IPS-18a (cell line): ENCODE data around the gene FUBP3.
A peak's percentile ranks its signal among the peaks of the same experiment; 100 is the strongest.

Source experiments
- H3K27ac ChIP-seq: one replicate; pipeline ENCODE4 v1.5.1; 2013; ENCODE audit warnings: low read length
- H3K27me3 ChIP-seq: one replicate; pipeline ENCODE4 v1.6.1; 2013; ENCODE audit warnings: mild to moderate bottlenecking, low read length; ENCODE audit not compliant: control insufficient read depth, insufficient read depth
- H3K36me3 ChIP-seq: one replicate; pipeline ENCODE4 v1.6.1; 2013; ENCODE audit warnings: low read depth, low read length; ENCODE audit not compliant: control insufficient read depth
- H3K4me1 ChIP-seq: one replicate; pipeline ENCODE4 v1.6.1; 2013; ENCODE audit warnings: low read depth, low read length; ENCODE audit not compliant: control insufficient read depth
- H3K4me3 ChIP-seq: one replicate; pipeline ENCODE4 v1.5.1; 2013; ENCODE audit warnings: low read length
- H3K9ac ChIP-seq: one replicate; pipeline ENCODE4 v1.6.1; 2013; ENCODE audit warnings: mild to moderate bottlenecking, low read length, moderate library complexity
- H3K9me3 ChIP-seq: one replicate; pipeline ENCODE4 v1.6.1; 2013; ENCODE audit warnings: low read depth, low read length; ENCODE audit not compliant: control insufficient read depth

Gene FUBP3

GRCh38 chr9:130610862-130611707 lies 31.7 kb downstream of the FUBP3 start:
- H3K9me3 ChIP-seq: no peaks in the 10 kb centered on the region
- H3K4me3 ChIP-seq: no peak overlapping the region
- no peak overlapping the region for H3K27ac ChIP-seq
- H3K27me3 ChIP-seq: no peaks in the 10 kb centered on the region
- H3K4me1 ChIP-seq: no peaks in the 10 kb centered on the region
- no peak overlapping the region for H3K9ac ChIP-seq
- H3K36me3 ChIP-seq: peaks cover 62% of the 10 kb centered on the region

- Histone ChIP-seq H3K4me3 (no peak overlapping the region), H3K27ac (no peak overlapping the region), H3K9ac (no peak overlapping the region), H3K36me3 (peaks cover 91% of the 10 kb centered on the region), H3K9me3 (no peaks in the 10 kb centered on the region), H3K27me3 (no peaks in the 10 kb centered on the region), H3K4me1 (no peaks in the 10 kb centered on the region)
Measured at GRCh38 chr9:130616451-130616850, 37.1 kb downstream of the FUBP3 start.

- no peaks in the 10 kb centered on the region for H3K27me3 ChIP-seq
- no peak overlapping the region for H3K27ac ChIP-seq
- H3K9ac ChIP-seq: no peak overlapping the region
- H3K4me1 ChIP-seq: no peaks in the 10 kb centered on the region
- peaks cover 74% of the 10 kb centered on the region for H3K36me3 ChIP-seq
- H3K9me3 ChIP-seq: no peaks in the 10 kb centered on the region
- H3K4me3 ChIP-seq: no peak overlapping the region
Measured at GRCh38 chr9:130623466-130623865, 44.1 kb downstream of the FUBP3 start.

GRCh38 chr9:130624154-130624553 lies 44.8 kb downstream of the FUBP3 start:
- Histone ChIP-seq H3K27me3 (no peaks in the 10 kb centered on the region), H3K4me3 (no peak overlapping the region), H3K9me3 (no peaks in the 10 kb centered on the region), H3K27ac (no peak overlapping the region), H3K4me1 (peaks cover under 1% of the 10 kb centered on the region), H3K36me3 (peaks cover 72% of the 10 kb centered on the region), H3K9ac (no peak overlapping the region)

- H3K4me1 ChIP-seq: peaks cover 14% of the 10 kb centered on the region
- H3K27ac ChIP-seq: no peak overlapping the region
- no peaks in the 10 kb centered on the region for H3K9me3 ChIP-seq
- H3K36me3 ChIP-seq: peaks cover 64% of the 10 kb centered on the region
- H3K4me3 ChIP-seq: no peak overlapping the region
- no peak overlapping the region for H3K9ac ChIP-seq
- H3K27me3 ChIP-seq: no peaks in the 10 kb centered on the region
Measured at GRCh38 chr9:130626249-130626996, 47.0 kb downstream of the FUBP3 start.

- no peak overlapping the region for H3K9ac ChIP-seq
- H3K4me3 ChIP-seq: no peak overlapping the region
- peaks cover 68% of the 10 kb centered on the region for H3K36me3 ChIP-seq
Measured at GRCh38 chr9:130627051-130627450, 47.7 kb downstream of the FUBP3 start.

GRCh38 chr9:130627896-130628792 lies 48.8 kb downstream of the FUBP3 start:
- Histone ChIP-seq H3K36me3 (peaks cover 68% of the 10 kb centered on the region), H3K27me3 (no peaks in the 10 kb centered on the region), H3K27ac (no peak overlapping the region), H3K9me3 (no peaks in the 10 kb centered on the region), H3K9ac (no peak overlapping the region), H3K4me3 (no peak overlapping the region), H3K4me1 (peaks cover 14% of the 10 kb centered on the region)

More at GRCh38 chr9:130627051-130627450, 47.7 kb downstream of the FUBP3 start:
- H3K9me3 ChIP-seq: no peaks in the 10 kb centered on the region
- peaks cover 14% of the 10 kb centered on the region for H3K4me1 ChIP-seq
- no peak overlapping the region for H3K27ac ChIP-seq
- no peaks in the 10 kb centered on the region for H3K27me3 ChIP-seq

GRCh38 chr9:130629443-130630070 lies 50.2 kb downstream of the FUBP3 start:
- peaks cover 14% of the 10 kb centered on the region for H3K4me1 ChIP-seq
- H3K9me3 ChIP-seq: no peaks in the 10 kb centered on the region
- H3K27me3 ChIP-seq: no peaks in the 10 kb centered on the region
- peaks cover 63% of the 10 kb centered on the region for H3K36me3 ChIP-seq
- peak overlapping the region; percentile 31 for H3K4me3 ChIP-seq
- no peak overlapping the region for H3K27ac ChIP-seq
- H3K9ac ChIP-seq: no peak overlapping the region

GRCh38 chr9:130630071-130630450 lies 50.7 kb downstream of the FUBP3 start:
- Histone ChIP-seq H3K9me3 (no peaks in the 10 kb centered on the region), H3K4me1 (peaks cover 14% of the 10 kb centered on the region), H3K4me3 (peak overlapping the region; percentile 31), H3K27me3 (no peaks in the 10 kb centered on the region), H3K27ac (no peak overlapping the region), H3K9ac (no peak overlapping the region), H3K36me3 (peaks cover 63% of the 10 kb centered on the region)

- Histone ChIP-seq H3K36me3 (peaks cover 61% of the 10 kb centered on the region), H3K9ac (no peak overlapping the region), H3K4me1 (peaks cover 14% of the 10 kb centered on the region), H3K4me3 (no peak overlapping the region), H3K9me3 (no peaks in the 10 kb centered on the region), H3K27ac (no peak overlapping the region), H3K27me3 (no peaks in the 10 kb centered on the region)
Measured at GRCh38 chr9:130630506-130631330, 51.3 kb downstream of the FUBP3 start.
